ENCODE results near the gene CEBPB. TPM values are rescaled to one million over a fixed set of nuclear protein-coding genes. Genes with fewer than 3 reads are reported as not detected.

The CEBPB gene
- polyA plus RNA-seq, 1 donor (not counting 4 experiments of a cell fraction or from before 2014, with no cell fraction given) = 15.8 TPM

DNA sequence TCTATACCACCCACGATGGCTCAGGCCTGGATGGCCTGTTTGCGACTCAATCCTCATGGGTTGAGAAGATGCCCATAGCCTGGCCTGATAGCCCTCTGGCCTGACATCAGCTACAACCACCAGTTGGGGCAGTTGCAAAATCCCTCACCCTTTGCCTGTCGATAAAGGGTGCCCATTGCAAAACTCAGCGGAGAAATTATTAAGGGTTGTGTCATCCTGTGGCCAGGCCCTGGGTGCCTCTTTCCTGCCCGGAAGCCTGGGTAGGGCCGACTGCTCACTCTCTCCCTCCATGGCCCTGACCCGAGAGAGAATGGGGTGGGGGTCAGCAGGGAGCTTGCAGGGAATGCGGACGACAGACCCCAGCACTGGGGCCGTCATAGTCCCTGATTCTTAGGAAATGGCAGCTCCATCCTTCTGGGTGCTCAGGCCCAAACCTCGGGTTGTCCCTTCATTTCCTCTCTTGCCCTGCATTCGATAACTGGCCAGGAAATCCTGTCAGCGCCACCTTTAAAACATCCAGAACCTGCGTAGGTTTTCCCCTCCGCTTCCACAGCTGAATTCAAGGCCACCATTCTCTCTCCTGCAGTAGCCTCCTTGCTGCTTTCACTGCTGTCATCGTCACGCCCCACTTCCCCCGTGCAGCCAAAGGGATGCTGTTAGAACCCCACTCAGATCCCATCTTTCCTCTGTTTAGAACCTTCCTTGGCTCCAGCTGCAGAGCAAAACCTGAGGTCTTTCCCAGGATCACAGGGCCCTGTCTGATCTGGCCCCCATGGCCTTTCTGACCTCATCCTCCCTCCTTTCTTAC is 31.1 kb downstream of the CEBPB start:
- Histone ChIP-seq H2AFZ (ENCODE audit: control insufficient read depth, low read length) (no peak overlapping the region), H3K4me2 (ENCODE audit: control insufficient read depth, extremely low read depth, insufficient read depth, low read depth, low read length) (no peak overlapping the region), H3K4me1 (ENCODE audit: control insufficient read depth, extremely low read depth, insufficient read depth, low read length) (no peaks in the 10 kb centered on the region), H3K27ac (ENCODE audit: control insufficient read depth, insufficient read depth, low read length) (no peak overlapping the region), H3K9ac (ENCODE audit: control insufficient read depth, extremely low read depth, insufficient read depth, low read length) (no peak overlapping the region), H3K36me3 (ENCODE audit: control insufficient read depth in 2 of 2, extremely low read depth in 1 of 2, insufficient read depth in 2 of 2, low read length in 2 of 2) (no peaks in the 10 kb centered on the region), H4K20me1 (ENCODE audit: control insufficient read depth, extremely low read depth, insufficient read depth, low read length) (no peaks in the 10 kb centered on the region), H3K79me2 (ENCODE audit: control insufficient read depth, insufficient read depth, low read length) (no peaks in the 10 kb centered on the region), H3K9me3 (ENCODE audit: control insufficient read depth, low read depth, low read length) (no peaks in the 10 kb centered on the region), H3K27me3 (ENCODE audit: control insufficient read depth, extremely low read depth, insufficient read depth, low read length) (no peaks in the 10 kb centered on the region), H3K9me1 (ENCODE audit: control insufficient read depth, extremely low read depth, insufficient read depth, low read length) (no peaks in the 10 kb centered on the region), H3K4me3 (ENCODE audit: control insufficient read depth in 2 of 3, extremely low read depth in 1 of 3, insufficient read depth in 2 of 3, low read depth in 1 of 3, low read length in 3 of 3) (no peak overlapping the region)
- TF ChIP-seq CTCF (optimal IDR thresholded peaks at IDR 0.05 in 1 of 3, IDR thresholded peaks at IDR 0.05 in 1 of 3, conservative IDR thresholded peaks at IDR 0.05 in 1 of 3; ENCODE audit: extremely low read depth in 1 of 3, insufficient read depth in 2 of 3, low read length in 3 of 3) (no peak), EZH2 (IDR thresholded peaks at IDR 0.05; ENCODE audit: low read length) (no peak)
- FAIRE-seq = no peak
- dilution Hi-C loops (cut with MboI; ENCODE audit: extremely low pct_ligation_motif_present, low sequenced_read_pairs) = no loop called here
- no peak for DNase-seq (ENCODE audit: low read depth, low spot score)

DNA sequence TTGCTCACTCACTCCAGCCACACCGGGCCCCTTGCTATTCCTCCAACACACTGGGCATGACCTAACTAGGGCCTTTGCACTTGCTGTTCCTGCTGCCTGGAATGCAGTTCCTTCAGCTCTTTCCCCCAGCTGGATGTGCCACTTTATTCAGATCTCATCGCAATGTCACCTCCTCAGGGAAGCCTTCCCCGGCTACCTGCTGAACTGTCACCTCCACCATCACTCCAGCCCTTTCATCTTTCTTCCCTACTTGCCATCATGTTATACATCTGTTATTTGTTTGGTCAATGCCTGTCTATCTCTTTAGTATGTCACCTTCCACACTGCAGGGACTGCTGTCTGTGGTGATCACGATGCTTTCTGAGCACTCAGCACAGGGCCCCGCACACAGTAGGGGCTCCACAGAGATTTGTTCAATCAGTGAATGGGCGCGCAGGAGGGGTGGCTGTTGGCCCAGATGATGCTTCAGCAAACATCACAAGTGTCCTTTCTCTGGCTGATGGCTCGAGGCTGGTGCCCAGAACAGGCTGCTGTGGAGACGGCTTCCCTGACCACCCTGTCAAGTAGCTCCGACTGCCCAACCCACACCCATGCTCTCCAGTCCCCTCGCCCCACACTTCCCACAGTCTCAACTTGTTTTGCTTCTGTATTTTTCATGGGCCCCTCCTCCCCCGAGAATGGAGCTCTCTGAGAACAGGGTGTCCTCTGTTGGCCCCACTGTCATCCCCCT is 31.8 kb downstream of the CEBPB start:
- Histone ChIP-seq H3K9ac (ENCODE audit: control insufficient read depth, extremely low read depth, insufficient read depth, low read length) (no peak overlapping the region), H3K9me1 (ENCODE audit: control insufficient read depth, extremely low read depth, insufficient read depth, low read length) (no peaks in the 10 kb centered on the region), H3K27ac (ENCODE audit: control insufficient read depth, insufficient read depth, low read length) (no peak overlapping the region), H4K20me1 (ENCODE audit: control insufficient read depth, extremely low read depth, insufficient read depth, low read length) (no peaks in the 10 kb centered on the region), H3K4me1 (ENCODE audit: control insufficient read depth, extremely low read depth, insufficient read depth, low read length) (no peaks in the 10 kb centered on the region), H3K79me2 (ENCODE audit: control insufficient read depth, insufficient read depth, low read length) (no peaks in the 10 kb centered on the region), H3K4me2 (ENCODE audit: control insufficient read depth, extremely low read depth, insufficient read depth, low read depth, low read length) (no peak overlapping the region), H3K27me3 (ENCODE audit: control insufficient read depth, extremely low read depth, insufficient read depth, low read length) (no peaks in the 10 kb centered on the region), H3K36me3 (ENCODE audit: control insufficient read depth in 2 of 2, extremely low read depth in 1 of 2, insufficient read depth in 2 of 2, low read length in 2 of 2) (no peaks in the 10 kb centered on the region), H2AFZ (ENCODE audit: control insufficient read depth, low read length) (no peak overlapping the region), H3K9me3 (ENCODE audit: control insufficient read depth, low read depth, low read length) (no peaks in the 10 kb centered on the region), H3K4me3 (ENCODE audit: control insufficient read depth in 2 of 3, extremely low read depth in 1 of 3, insufficient read depth in 2 of 3, low read depth in 1 of 3, low read length in 3 of 3) (no peak overlapping the region)
- FAIRE-seq (no peak), DNase-seq (ENCODE audit: low read depth, low spot score) (no peak)
- dilution Hi-C loops (cut with MboI; ENCODE audit: extremely low pct_ligation_motif_present, low sequenced_read_pairs) = no loop called here
- no peak for TF ChIP-seq EZH2 (IDR thresholded peaks at IDR 0.05; ENCODE audit: low read length)
- TF ChIP-seq CTCF (optimal IDR thresholded peaks at IDR 0.05 in 1 of 3, IDR thresholded peaks at IDR 0.05 in 1 of 3, conservative IDR thresholded peaks at IDR 0.05 in 1 of 3; ENCODE audit: extremely low read depth in 1 of 3, insufficient read depth in 2 of 3, low read length in 3 of 3) = no peak
